ENCODE results near the gene MTG1.
"Not testable (repeated sequence)": the region's sequence is repeated elsewhere in the genome, so short reads cannot be mapped to it uniquely, and the experiment has no call there.

MTG1 gene

DNA sequence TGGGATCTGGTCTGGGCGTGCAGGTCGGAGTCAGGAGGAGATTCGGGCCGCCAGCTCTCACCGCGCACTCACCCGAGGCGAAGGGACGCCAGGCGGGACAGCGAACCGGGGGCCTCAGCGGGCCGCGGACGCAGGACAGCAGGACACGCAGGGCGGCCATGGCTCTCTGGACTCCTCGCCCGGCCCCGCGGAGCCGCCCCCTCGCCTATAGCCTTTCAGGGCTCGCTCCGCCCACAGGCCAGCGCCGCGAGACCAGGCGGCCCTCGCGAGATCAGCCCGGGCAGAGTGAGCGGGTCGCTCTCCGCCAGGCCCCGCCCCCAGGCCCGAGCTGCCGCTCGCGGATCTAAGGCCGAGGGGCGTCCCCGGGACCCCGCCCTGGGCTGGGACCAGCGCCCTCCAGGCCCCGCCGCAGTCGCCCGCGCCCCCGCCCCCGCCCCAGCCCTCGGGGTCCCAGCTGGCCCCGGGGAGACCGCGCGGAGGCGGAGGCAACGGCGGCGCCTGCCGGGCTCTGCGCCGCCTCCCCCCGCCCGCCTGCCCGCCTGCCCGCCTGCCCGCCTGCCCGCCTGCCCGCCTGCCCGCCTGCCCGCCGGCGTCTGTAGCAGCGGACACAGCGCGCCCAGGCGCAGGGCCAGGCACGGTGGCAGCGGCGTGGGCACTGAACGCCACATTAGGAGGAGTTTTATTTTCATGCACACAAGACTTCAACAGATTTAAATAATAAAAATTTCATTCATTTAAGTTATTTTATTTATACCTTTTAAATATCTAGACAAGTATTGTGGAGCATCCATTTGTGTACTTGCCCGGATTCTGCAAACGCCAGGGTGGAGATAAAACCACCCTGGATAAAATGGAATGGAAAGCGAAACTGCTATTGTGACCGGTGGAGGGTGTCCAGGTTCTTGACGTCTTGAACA is 20.5 kb upstream of the MTG1 start, which contains the start of gene ECHS1:
Gene ECHS1 (minus strand): TSS at position 181 of the 917 bp plus-strand sequence. CDS start 21 bp downstream, at position 160.
- peak within 1 kb of the TSS; percentile 73 for H3K4me3 ChIP-seq (ENCODE audit: low read depth, low read length)
- TF ChIP-seq, protein P1, sequence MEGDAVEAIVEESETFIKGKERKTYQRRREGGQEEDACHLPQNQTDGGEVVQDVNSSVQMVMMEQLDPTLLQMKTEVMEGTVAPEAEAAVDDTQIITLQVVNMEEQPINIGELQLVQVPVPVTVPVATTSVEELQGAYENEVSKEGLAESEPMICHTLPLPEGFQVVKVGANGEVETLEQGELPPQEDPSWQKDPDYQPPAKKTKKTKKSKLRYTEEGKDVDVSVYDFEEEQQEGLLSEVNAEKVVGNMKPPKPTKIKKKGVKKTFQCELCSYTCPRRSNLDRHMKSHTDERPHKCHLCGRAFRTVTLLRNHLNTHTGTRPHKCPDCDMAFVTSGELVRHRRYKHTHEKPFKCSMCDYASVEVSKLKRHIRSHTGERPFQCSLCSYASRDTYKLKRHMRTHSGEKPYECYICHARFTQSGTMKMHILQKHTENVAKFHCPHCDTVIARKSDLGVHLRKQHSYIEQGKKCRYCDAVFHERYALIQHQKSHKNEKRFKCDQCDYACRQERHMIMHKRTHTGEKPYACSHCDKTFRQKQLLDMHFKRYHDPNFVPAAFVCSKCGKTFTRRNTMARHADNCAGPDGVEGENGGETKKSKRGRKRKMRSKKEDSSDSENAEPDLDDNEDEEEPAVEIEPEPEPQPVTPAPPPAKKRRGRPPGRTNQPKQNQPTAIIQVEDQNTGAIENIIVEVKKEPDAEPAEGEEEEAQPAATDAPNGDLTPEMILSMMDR (IDR thresholded peaks at IDR 0.05; ENCODE audit: borderline replicate concordance, insufficient read depth, low read depth, low read length): no peak

DNA sequence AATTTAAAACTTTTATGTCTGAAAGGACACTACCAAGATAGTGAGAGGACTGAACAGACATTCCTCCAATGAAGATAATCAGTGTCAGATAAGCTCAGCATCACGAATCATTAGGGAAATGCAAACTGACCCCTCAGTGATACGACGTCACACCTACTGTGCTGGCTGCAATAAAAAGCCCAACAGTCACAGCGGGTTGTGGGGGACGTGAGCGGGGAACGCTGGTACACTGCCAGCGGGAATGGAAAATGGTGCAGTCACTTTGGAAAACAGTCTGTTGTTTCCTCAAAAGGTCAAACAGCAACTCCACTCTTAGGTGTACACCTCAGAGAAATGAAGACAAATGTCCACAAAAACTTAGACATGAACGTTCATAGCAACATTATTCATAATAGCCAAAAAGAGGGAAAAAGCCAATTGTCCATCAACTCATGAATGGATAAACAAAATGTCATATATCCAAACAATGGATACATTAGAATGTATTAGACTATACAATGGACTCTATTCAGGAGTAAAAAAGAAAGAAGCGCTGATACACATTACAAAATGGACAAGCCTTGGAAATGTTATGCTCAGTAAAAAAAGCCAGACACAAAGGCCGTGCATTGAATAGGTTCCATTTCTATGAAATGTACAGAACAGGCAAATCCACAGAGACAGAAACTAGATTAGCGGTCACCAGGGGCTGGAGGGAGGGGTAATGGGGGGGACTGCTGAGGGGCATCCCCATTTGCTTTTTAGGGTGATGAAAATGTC is 18.4 kb upstream of the MTG1 start:
- TF ChIP-seq, protein P1 (IDR thresholded peaks at IDR 0.05; ENCODE audit: borderline replicate concordance, insufficient read depth, low read depth, low read length): no peak
- no peak overlapping the region for H3K4me3 ChIP-seq (ENCODE audit: low read depth, low read length)

DNA sequence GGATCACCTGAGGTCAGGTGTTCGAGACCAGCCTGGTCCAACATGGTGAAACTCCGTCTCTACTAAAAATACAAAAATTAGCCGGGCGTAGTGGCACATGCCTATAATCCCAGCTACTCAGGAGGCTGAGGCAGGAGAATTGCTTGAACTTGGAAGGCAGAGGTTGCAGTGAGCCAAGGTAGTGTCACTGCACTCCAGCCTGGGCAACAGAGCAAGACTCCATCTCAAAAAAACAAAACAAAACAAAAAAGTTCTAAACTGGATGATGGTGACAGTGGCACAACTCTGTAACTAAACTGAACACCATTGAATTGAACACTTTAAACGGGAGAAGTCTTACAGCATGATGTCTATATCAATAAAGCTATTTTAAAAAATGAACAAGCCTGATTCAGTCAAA is 17.8 kb upstream of the MTG1 start:
- H3K4me3 ChIP-seq (ENCODE audit: low read depth, low read length): not testable (repeated sequence)

DNA sequence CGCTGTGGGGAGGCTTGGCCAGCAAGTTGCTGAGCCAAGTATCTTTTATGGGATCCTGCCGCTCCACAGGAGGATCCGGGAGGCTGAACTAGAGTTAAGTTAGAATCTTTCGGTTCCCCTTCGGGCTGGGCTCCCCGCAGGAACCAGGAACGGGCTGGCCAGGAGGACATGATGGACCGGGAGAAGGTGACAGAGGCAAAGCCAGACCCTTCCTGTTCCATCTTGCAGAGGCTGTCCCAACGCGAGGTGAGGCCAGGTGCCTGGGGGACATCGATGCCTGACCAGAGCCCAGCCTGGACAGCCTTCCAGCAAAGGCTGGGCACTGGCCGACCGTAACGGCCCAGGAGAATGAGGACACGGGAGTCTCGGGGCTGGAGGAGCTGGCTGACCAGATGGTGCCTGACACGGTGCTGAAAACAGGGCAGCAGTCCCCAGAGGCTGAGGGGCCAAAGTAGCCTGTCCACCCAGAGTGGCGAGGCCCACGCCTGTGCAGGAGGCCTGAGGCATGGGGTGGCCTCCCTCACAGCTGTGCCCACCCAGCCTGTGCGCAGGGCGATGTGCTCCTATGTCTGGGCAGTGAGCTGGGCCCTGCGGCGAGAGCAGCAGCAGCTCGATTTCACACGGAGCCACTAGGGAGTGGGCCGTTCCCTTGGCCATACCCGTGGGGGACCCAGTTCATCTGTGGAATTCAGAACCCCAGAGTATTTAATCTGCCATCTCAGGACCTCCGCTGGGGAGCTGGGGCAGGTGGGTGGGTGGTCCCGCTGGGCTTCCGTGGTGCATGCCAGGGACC is 16.7 kb upstream of the MTG1 start:
- H3K4me3 ChIP-seq (ENCODE audit: low read depth, low read length): no peak overlapping the region
- TF ChIP-seq, protein P1 (IDR thresholded peaks at IDR 0.05; ENCODE audit: borderline replicate concordance, insufficient read depth, low read depth, low read length): no peak

DNA sequence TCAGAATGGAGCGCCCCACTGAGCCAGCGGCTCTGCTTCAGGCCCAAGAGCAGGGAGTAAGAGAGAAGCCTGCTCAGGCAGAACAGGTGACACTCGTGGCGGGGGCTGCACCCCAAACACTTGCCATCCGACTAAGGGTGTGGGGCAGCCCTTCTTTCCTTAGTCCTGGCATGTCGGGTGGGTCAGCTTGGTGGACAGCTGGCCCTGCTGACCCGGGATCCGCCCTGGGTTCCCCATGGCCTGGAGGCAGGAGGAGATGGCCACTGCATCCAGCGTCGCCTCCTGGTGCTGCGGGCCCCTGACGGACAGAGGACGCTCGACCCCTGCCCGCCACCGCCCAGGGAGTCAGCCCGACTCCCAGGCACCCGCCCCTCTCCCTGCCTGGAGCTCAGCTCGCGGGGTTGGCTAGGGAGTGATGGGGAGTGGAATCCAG is 16.1 kb upstream of the MTG1 start:
- H3K4me3 ChIP-seq (ENCODE audit: low read depth, low read length): peak overlapping the region; percentile 75
- TF ChIP-seq, protein P1 (IDR thresholded peaks at IDR 0.05; ENCODE audit: borderline replicate concordance, insufficient read depth, low read depth, low read length): no peak

DNA sequence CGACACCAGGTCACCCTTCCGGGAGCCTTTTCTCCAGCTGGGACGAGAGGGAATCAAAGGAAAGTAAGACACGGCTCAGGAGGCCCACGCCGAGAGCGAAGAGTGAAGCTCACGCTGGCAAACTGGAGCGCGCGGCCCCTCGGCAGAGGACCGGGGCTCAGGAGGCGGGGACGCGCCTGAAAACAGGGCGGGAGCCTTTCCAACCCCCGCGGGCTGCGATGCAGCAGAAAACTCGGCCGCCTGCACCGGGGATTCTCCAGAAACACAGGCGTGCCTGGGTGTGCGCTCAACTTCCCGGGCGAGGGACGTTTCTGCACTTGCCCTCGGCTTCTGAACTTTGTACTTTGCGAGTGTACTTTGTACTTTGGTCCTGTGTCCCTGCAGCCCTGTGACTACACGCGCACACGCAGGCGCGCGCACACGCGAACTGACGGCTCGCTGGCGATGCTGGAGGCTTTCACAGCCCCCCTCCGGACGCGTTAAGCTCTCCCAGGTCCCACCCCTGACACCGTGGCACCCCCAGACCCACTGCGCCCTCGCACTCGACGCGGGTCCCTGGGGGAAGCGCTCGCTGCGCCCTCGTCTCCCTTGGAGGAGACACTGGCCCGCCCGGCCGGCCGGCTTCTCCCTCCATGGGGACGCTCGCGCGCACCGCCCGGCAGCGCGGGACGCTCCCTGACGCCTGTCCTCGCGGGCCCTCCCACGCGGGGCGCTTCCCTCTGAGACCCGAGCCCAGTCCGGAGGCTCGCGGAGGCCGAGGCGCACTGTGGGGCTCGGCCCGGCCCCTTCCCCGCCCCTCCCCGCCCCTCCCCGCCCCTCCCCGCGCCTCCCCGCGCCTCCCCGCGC is 15.5 kb upstream of the MTG1 start:
- TF ChIP-seq, protein P1 (IDR thresholded peaks at IDR 0.05; ENCODE audit: borderline replicate concordance, insufficient read depth, low read depth, low read length): no peak
- peak overlapping the region; percentile 75 for H3K4me3 ChIP-seq (ENCODE audit: low read depth, low read length)
